ENCODE measurements around the gene TBC1D1.

DNA sequence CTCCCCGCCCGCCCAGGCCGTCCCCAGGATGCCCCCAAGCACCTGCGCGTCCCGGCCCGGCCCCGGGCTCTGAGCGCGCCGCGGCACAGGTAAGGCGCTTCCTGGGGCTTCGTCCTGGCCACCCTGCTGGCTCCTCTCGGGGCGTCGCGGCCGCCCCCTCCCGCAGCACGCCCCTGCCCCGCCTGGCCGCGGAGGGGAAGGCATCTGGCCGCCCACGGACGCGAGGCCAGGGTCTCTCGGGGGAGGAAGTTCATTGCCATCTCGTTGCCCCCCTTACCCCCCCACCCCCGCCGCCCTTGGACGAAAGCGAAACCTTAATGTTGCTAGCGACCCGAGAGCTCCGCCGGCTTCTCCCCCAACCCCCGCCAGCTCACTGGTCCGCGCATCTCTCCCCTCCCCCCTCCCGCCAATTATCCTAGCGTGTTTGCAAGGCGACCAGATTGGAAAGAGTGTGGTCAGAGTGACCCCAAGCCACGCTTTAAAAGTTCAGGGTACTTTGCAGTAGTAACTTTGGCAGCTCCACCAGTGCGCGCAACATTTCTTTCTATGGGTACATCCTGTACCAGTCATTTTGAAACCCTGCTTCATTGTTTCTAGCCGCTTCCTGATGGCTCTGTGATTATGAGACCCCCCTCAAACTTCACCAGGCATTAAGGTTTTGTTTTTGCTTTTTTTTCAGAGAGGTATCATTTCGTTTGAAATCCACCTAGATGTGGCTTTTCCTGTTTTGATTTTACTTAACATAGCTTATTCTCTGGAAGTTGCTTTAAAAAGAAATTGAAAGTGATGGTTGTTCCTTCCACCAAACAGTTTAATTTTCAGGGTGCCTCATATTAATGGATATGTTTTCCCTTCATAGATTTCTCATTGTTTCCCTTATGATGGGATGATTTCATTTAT is 626 bp downstream of the TBC1D1 start:
- no peak for TF ChIP-seq EZH2phosphoT487 (IDR thresholded peaks at IDR 0.05; ENCODE audit: borderline replicate concordance, low read length)
- TF ChIP-seq, protein P1, sequence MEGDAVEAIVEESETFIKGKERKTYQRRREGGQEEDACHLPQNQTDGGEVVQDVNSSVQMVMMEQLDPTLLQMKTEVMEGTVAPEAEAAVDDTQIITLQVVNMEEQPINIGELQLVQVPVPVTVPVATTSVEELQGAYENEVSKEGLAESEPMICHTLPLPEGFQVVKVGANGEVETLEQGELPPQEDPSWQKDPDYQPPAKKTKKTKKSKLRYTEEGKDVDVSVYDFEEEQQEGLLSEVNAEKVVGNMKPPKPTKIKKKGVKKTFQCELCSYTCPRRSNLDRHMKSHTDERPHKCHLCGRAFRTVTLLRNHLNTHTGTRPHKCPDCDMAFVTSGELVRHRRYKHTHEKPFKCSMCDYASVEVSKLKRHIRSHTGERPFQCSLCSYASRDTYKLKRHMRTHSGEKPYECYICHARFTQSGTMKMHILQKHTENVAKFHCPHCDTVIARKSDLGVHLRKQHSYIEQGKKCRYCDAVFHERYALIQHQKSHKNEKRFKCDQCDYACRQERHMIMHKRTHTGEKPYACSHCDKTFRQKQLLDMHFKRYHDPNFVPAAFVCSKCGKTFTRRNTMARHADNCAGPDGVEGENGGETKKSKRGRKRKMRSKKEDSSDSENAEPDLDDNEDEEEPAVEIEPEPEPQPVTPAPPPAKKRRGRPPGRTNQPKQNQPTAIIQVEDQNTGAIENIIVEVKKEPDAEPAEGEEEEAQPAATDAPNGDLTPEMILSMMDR (IDR thresholded peaks at IDR 0.05; ENCODE audit: low read depth, low read length, poor library complexity, severe bottlenecking): peak; percentile 23

All from DOHH2 (cell line).